22Rv1 (cell line): ENCODE measurements around the gene NOTCH1.

Experiments used
- ZFX ChIP-seq: fragments of 450-650 bp; IDR thresholded peaks from 2 replicates; pipeline ENCODE4 v1.6.1; 2017; ENCODE audit warnings: antibody characterized with exemption, borderline replicate concordance
- TF ChIP-seq, protein P1 (sequence below): fragments of 450-650 bp; IDR thresholded peaks from 2 replicates; pipeline ENCODE4 v1.5.1; 2017; ENCODE audit warnings: mild to moderate bottlenecking

DNA sequence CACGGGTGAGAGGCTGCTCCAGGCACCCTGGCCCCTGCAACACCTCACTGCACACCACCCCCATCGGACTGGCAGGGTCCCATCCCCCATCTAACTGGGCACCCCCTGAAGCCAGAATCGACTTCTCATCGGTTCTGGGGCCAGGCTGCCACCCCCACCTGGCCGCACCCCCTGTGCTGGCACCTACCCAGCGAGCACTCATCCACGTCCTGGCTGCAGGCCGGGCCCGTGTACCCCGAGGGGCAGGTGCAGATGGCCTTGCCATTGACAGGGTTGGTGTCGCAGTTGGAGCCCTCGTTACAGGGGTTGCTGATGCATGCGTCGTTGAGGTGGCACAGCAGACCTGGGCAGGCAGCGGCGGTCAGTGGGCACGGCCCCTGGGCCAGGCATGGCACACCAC is 27.9 kb downstream of the NOTCH1 start:
- TF ChIP-seq, protein P1, sequence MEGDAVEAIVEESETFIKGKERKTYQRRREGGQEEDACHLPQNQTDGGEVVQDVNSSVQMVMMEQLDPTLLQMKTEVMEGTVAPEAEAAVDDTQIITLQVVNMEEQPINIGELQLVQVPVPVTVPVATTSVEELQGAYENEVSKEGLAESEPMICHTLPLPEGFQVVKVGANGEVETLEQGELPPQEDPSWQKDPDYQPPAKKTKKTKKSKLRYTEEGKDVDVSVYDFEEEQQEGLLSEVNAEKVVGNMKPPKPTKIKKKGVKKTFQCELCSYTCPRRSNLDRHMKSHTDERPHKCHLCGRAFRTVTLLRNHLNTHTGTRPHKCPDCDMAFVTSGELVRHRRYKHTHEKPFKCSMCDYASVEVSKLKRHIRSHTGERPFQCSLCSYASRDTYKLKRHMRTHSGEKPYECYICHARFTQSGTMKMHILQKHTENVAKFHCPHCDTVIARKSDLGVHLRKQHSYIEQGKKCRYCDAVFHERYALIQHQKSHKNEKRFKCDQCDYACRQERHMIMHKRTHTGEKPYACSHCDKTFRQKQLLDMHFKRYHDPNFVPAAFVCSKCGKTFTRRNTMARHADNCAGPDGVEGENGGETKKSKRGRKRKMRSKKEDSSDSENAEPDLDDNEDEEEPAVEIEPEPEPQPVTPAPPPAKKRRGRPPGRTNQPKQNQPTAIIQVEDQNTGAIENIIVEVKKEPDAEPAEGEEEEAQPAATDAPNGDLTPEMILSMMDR, result no peak
- TF ChIP-seq ZFX, result no peak
